Measurements from ENCODE around the gene PIAS1. TPM values are rescaled to one million over a fixed set of nuclear protein-coding genes. Genes with fewer than 3 reads are reported as not detected.

Gene PIAS1
- total RNA-seq, 1 donor from 2014 or later: 6.8 TPM

- Histone ChIP-seq H3K4me3 (ENCODE audit: low read depth, low read length) (no peak overlapping the region), H3K36me3 (ENCODE audit: control insufficient read depth, insufficient read depth, low read length) (peaks cover 1% of the 10 kb centered on the region), H3K27me3 (ENCODE audit: control insufficient read depth, insufficient read depth, low read length) (no peaks in the 10 kb centered on the region)
- TF ChIP-seq CTCF (IDR thresholded peaks at IDR 0.05; ENCODE audit: insufficient read depth, low read length, severe bottlenecking): no peak
- FAIRE-seq (no peak), DNase-seq (ENCODE audit: low read depth) (peak; percentile 32)
Observed at GRCh38 chr15:68149059-68149458, 94.9 kb downstream of the PIAS1 start.

- DNase-seq (ENCODE audit: low read depth): no peak
- TF ChIP-seq CTCF (IDR thresholded peaks at IDR 0.05; ENCODE audit: insufficient read depth, low read length, severe bottlenecking): no peak
- peaks cover 1% of the 10 kb centered on the region for H3K36me3 ChIP-seq (ENCODE audit: control insufficient read depth, insufficient read depth, low read length)
- no peak for FAIRE-seq
- H3K27me3 ChIP-seq (ENCODE audit: control insufficient read depth, insufficient read depth, low read length): no peaks in the 10 kb centered on the region
- H3K4me3 ChIP-seq (ENCODE audit: low read depth, low read length): no peak overlapping the region
Observed at GRCh38 chr15:68150187-68150586, 96.1 kb downstream of the PIAS1 start.

DNA sequence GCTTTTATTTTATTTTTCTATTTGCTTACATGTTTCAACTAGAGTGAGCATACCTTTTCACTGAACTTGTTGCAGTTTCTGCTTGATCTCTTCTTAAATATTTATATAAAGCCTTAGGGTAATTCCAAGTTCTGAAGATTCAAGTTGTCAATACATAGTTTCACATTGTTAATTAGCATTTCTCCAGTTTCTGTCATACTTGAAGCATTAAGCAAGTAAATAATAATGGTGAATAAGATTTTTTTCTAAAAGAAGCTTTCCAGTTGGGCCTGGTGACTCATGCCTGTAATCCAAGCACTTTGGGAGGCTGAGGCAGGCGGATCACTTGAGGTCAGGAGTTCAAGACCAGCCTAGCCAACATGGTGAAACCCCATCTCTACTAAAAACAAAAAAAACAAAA is 97.2 kb downstream of the PIAS1 start:
- FAIRE-seq (no peak), DNase-seq (ENCODE audit: low read depth) (peak; percentile 49)
- Histone ChIP-seq H3K27me3 (ENCODE audit: control insufficient read depth, insufficient read depth, low read length) (no peaks in the 10 kb centered on the region), H3K4me3 (ENCODE audit: low read depth, low read length) (no peak overlapping the region), H3K36me3 (ENCODE audit: control insufficient read depth, insufficient read depth, low read length) (peaks cover 3% of the 10 kb centered on the region)
- no peak for TF ChIP-seq CTCF (IDR thresholded peaks at IDR 0.05; ENCODE audit: insufficient read depth, low read length, severe bottlenecking)

- DNase-seq (ENCODE audit: low read depth) (peak; percentile 49), FAIRE-seq (no peak)
- no peak for TF ChIP-seq CTCF (IDR thresholded peaks at IDR 0.05; ENCODE audit: insufficient read depth, low read length, severe bottlenecking)
- peaks cover 2% of the 10 kb centered on the region for H3K36me3 ChIP-seq (ENCODE audit: control insufficient read depth, insufficient read depth, low read length)
- no peaks in the 10 kb centered on the region for H3K27me3 ChIP-seq (ENCODE audit: control insufficient read depth, insufficient read depth, low read length)
- H3K4me3 ChIP-seq (ENCODE audit: low read depth, low read length): no peak overlapping the region
Observed at GRCh38 chr15:68152342-68152741, 98.2 kb downstream of the PIAS1 start.

DNA sequence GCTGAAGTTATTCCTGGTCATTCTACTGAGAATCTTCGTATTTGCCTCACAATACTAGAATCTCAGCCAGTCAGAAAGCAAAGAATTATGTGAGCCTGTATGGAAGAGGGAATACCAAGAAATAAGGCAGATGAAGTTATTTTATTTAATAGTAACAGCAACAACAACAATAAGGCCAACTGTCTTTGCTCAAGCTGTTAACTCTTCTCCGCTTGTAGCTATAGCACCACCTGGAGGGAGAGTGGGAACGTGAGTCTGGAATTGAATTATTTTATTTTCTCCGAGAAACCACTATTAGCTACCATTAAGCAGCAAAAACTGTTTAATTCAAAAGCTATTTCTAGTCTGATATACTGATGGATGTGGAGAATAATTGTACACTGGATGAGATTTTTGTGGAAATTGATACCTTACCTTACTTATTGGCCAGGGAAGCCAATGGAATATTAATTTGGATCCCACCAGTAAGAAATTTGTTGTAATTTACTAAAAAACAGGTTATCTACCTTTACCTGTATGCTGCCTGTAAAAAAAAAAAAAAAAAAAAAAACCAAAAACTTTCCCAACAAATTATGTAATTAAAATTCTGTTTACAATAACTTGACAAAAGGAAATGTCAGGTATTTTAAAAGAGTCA is 100.9 kb downstream of the PIAS1 start:
- FAIRE-seq: no peak
- Histone ChIP-seq H3K36me3 (ENCODE audit: control insufficient read depth, insufficient read depth, low read length) (peaks cover 2% of the 10 kb centered on the region), H3K4me3 (ENCODE audit: low read depth, low read length) (no peak overlapping the region), H3K27me3 (ENCODE audit: control insufficient read depth, insufficient read depth, low read length) (no peaks in the 10 kb centered on the region)
- peak; percentile 72 for TF ChIP-seq CTCF (IDR thresholded peaks at IDR 0.05; ENCODE audit: insufficient read depth, low read length, severe bottlenecking)
- DNase-seq (ENCODE audit: low read depth): peak; percentile 55

- no peak for TF ChIP-seq CTCF (IDR thresholded peaks at IDR 0.05; ENCODE audit: insufficient read depth, low read length, severe bottlenecking)
- no peak for DNase-seq (ENCODE audit: low read depth)
- H3K36me3 ChIP-seq (ENCODE audit: control insufficient read depth, insufficient read depth, low read length): peaks cover 4% of the 10 kb centered on the region
- no peaks in the 10 kb centered on the region for H3K27me3 ChIP-seq (ENCODE audit: control insufficient read depth, insufficient read depth, low read length)
- no peak for FAIRE-seq
- no peak overlapping the region for H3K4me3 ChIP-seq (ENCODE audit: low read depth, low read length)
Observed at GRCh38 chr15:68157074-68157473, 103.0 kb downstream of the PIAS1 start.

Data from bronchial epithelial cell (primary cell).